Neural cell (in vitro differentiated cells): ENCODE results near the gene EIF4E2. TPM values are rescaled to one million over a fixed set of nuclear protein-coding genes. Genes with fewer than 3 reads are reported as not detected.

Experiments
- H2AFZ ChIP-seq: fragments of 200-600, 300-800 bp; sonication (generic), shearing (Covaris generic); 2 replicates; pipeline ENCODE4 v1.6.0; 2014; ENCODE audit warnings: low read depth, mild to moderate bottlenecking, antibody characterized with exemption, low read length, moderate library complexity
- H3F3A ChIP-seq: fragments of 200-600 bp; shearing (Covaris generic); 2 replicates; pipeline ENCODE4 v1.6.1; 2016; ENCODE audit warnings: mild to moderate bottlenecking, moderate library complexity, mixed read lengths, antibody characterized with exemption, low read length; ENCODE audit not compliant: insufficient read depth, poor library complexity, severe bottlenecking
- H3K27ac ChIP-seq: fragments of 200-600, 300-800 bp; sonication (generic), shearing (Covaris generic); 2 replicates; pipeline ENCODE4 v1.5.1; 2014; ENCODE audit warnings: mild to moderate bottlenecking, low read length, moderate library complexity
- H3K27me3 ChIP-seq: fragments of 300-800, 200-600 bp; sonication (generic), shearing (Covaris generic); 2 replicates; pipeline ENCODE4 v1.6.0; 2014; ENCODE audit warnings: mild to moderate bottlenecking, low read depth, low read length, moderate library complexity; ENCODE audit not compliant: insufficient read depth
- H3K36me3 ChIP-seq: fragments of 300-800, 200-600 bp; sonication (generic), shearing (Covaris generic); 2 replicates; pipeline ENCODE4 v1.5.1; 2014; ENCODE audit warnings: mild to moderate bottlenecking, antibody characterized with exemption, low read length, moderate library complexity; ENCODE audit not compliant: insufficient read depth
- H3K4me2 ChIP-seq: fragments of 300-800, 200-600 bp; sonication (generic), shearing (Covaris generic); 2 replicates; pipeline ENCODE4 v1.6.0; 2014; ENCODE audit warnings: mild to moderate bottlenecking, low read length
- H3K4me3 ChIP-seq: fragments of 300-800, 200-600 bp; sonication (generic), shearing (Covaris generic); 2 replicates; pipeline ENCODE4 v1.5.1; 2014; ENCODE audit warnings: mild to moderate bottlenecking, low read length, moderate library complexity
- H3K79me2 ChIP-seq: fragments of 200-600 bp; shearing (Covaris generic); replicated peaks from 2 replicates; pipeline ENCODE4 v1.6.0; 2014; ENCODE audit warnings: mild to moderate bottlenecking, low read length, moderate library complexity; ENCODE audit not compliant: insufficient read depth
- H3K9ac ChIP-seq: fragments of 300-800, 200-600 bp; sonication (generic), shearing (Covaris generic); 2 replicates; pipeline ENCODE4 v1.6.1; 2016; ENCODE audit warnings: mild to moderate bottlenecking, low read length, mixed read lengths
- H3K9me2 ChIP-seq: fragments of 200-600 bp; shearing (Covaris generic); 2 replicates; pipeline ENCODE4 v1.6.1; 2016; ENCODE audit warnings: mild to moderate bottlenecking, low read length, mixed read lengths; ENCODE audit not compliant: insufficient read depth
- H3K9me3 ChIP-seq: fragments of 200-600, 300-800 bp; sonication (generic), shearing (Covaris generic); 2 replicates; pipeline ENCODE4 v1.6.1; 2016; ENCODE audit warnings: mild to moderate bottlenecking, mixed run types, low read length, moderate library complexity, mixed read lengths
- H4K20me1 ChIP-seq: fragments of 200-600 bp; shearing (Covaris generic); 2 replicates; pipeline ENCODE4 v1.6.1; 2016; ENCODE audit warnings: mild to moderate bottlenecking, mixed run types; ENCODE audit not compliant: insufficient read depth
- CTCF ChIP-seq: fragments of 450-650 bp; IDR thresholded peaks from 2 replicates; pipeline ENCODE4 v1.5.1; 2014; ENCODE audit warnings: antibody characterized with exemption, mild to moderate bottlenecking, moderate library complexity; ENCODE audit not compliant: poor library complexity, severe bottlenecking
- EP300 ChIP-seq: fragments of 450-650 bp; conservative IDR thresholded peaks from 2 replicates; pipeline ENCODE4 v1.6.1; 2014; ENCODE audit warnings: antibody characterized with exemption, mild to moderate bottlenecking, moderate library complexity; ENCODE audit not compliant: poor library complexity, severe bottlenecking
- EZH2 ChIP-seq: fragments of 200-600, 300-800 bp; shearing (Covaris generic), sonication (generic); IDR thresholded peaks from 2 replicates; pipeline ENCODE4 v1.6.1; 2014; ENCODE audit warnings: antibody characterized with exemption, low read length, borderline replicate concordance, mild to moderate bottlenecking; ENCODE audit not compliant: insufficient read depth, poor library complexity, severe bottlenecking
- MXI1 ChIP-seq: fragments of 450-650 bp; conservative IDR thresholded peaks from 2 replicates; pipeline ENCODE4 v1.6.1; 2014; ENCODE audit warnings: antibody characterized with exemption, mild to moderate bottlenecking; ENCODE audit not compliant: poor library complexity, severe bottlenecking
- POLR2AphosphoS5 ChIP-seq: IDR thresholded peaks from 2 replicates; pipeline ENCODE4 v1.6.1; 2012
- RAD21 ChIP-seq: fragments of 450-650 bp; conservative IDR thresholded peaks from 2 replicates; pipeline ENCODE4 v1.6.1; 2014; ENCODE audit warnings: antibody characterized with exemption, mild to moderate bottlenecking, moderate library complexity
- REST ChIP-seq: IDR thresholded peaks from 2 replicates; pipeline ENCODE4 v1.6.1; 2012; ENCODE audit warnings: borderline replicate concordance
- SMC3 ChIP-seq: fragments of 450-650 bp; conservative IDR thresholded peaks from 2 replicates; pipeline ENCODE4 v1.6.1; 2014; ENCODE audit warnings: antibody characterized with exemption, mild to moderate bottlenecking, moderate library complexity; ENCODE audit not compliant: poor library complexity
- TAF1 ChIP-seq: IDR thresholded peaks from 2 replicates; pipeline ENCODE4 v1.6.1; 2012; ENCODE audit warnings: low read depth
- polyA plus RNA-seq: library from polyadenylated mRNA; depleted of rRNA; stranded (reverse); fragments of >200 nt; gene quantifications from 2 replicates; pipeline ENCODE4 v1.2.3, GENCODE V29; 2014

EIF4E2 gene
- polyA plus RNA-seq, 1 donor from 2014 or later, result 57.6 TPM

DNA sequence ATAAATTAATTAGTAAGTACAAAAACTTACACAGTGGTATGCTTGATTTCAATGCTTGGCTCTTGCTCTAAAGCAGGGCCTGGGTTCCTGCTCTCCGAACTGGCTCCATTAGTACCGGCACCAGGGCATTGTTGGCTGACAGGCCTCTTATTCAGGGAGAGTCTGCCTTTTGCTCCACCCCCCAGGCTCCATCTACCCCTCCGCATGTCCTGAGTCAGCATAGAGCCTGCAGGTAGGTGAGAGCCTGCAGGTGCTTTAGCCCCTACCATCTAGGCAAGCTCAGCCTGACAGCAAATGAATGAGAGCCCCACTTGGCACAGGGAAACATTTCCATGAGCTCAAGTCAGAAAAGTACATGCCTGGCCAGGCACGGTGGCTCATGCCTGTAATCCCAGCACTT, 47.8 kb downstream of the EIF4E2 start:
- Histone ChIP-seq H3K9ac (no peak overlapping the region), H3K4me2 (no peak overlapping the region), H3K27me3 (no peaks in the 10 kb centered on the region), H4K20me1 (no peaks in the 10 kb centered on the region), H3K79me2 (no peaks in the 10 kb centered on the region), H3F3A (no peaks in the 10 kb centered on the region), H3K9me2 (no peaks in the 10 kb centered on the region), H3K4me3 (no peak overlapping the region), H2AFZ (no peak overlapping the region), H3K27ac (no peak overlapping the region), H3K36me3 (no peaks in the 10 kb centered on the region), H3K9me3 (no peaks in the 10 kb centered on the region)
- TF ChIP-seq TAF1 (no peak), REST (no peak), EZH2 (no peak), EP300 (no peak), SMC3 (no peak), CTCF (no peak)

DNA sequence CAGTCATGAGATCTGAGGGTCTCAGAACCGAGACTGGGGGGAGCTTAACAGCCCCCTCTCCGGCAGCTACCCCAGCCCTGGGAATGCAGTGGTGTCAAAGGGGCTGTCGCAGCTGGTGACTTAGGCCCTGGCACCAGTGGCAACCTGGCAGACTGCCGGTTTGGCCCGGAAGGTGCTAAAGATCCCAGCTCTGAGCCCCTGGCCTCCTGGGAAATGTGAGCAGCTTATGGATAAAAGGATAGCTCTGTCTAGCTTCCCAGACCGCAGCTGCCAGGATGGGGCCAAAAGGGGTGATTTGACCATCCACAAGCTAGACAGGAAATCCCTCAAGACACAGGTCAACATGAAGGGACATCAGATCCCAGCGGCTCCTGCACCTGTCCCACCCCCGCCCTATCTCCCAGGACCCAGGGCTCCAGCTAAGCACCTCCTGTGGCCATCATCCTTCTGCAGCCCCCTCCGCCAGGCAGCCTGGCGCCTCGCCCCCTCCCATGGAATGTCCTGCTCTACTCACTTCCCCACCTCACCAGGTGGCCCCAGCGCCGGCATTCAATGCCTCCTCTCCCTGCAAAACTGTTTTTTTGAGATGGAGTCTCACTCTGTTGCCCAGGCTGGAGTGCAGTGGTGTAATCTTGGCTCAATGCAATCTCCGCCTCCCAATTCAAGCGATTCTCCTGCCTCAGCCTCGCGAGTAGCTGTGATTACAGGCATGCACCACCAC, 49.7 kb downstream of the EIF4E2 start:
- TF ChIP-seq RAD21, result no peak
- no peak for TF ChIP-seq EP300
- TF ChIP-seq CTCF, result no peak
- TF ChIP-seq REST, result no peak
- TF ChIP-seq EZH2, result no peak
- no peak for TF ChIP-seq TAF1
- TF ChIP-seq MXI1, result no peak
- TF ChIP-seq POLR2AphosphoS5, result no peak
- no peak for TF ChIP-seq SMC3
- no peak overlapping the region for H3K27ac ChIP-seq
- H3K4me2 ChIP-seq, result no peak overlapping the region
- no peaks in the 10 kb centered on the region for H3K36me3 ChIP-seq
- H3K9me3 ChIP-seq, result no peaks in the 10 kb centered on the region
- no peak overlapping the region for H2AFZ ChIP-seq
- H3F3A ChIP-seq, result no peaks in the 10 kb centered on the region
- H4K20me1 ChIP-seq, result no peaks in the 10 kb centered on the region
- no peaks in the 10 kb centered on the region for H3K9me2 ChIP-seq
- H3K9ac ChIP-seq, result no peak overlapping the region
- H3K79me2 ChIP-seq, result no peaks in the 10 kb centered on the region
- no peaks in the 10 kb centered on the region for H3K27me3 ChIP-seq
- H3K4me3 ChIP-seq, result no peak overlapping the region
